ENCODE data around the gene IFRD1. TPM values are rescaled to one million over a fixed set of nuclear protein-coding genes. Genes with fewer than 3 reads are reported as not detected.
A peak's percentile ranks its signal among the peaks of the same experiment; 100 is the strongest.

The IFRD1 gene
- total and polyA plus RNA-seq, 2 donors from 2014 or later, result 24.1 to 31.5 TPM

DNA sequence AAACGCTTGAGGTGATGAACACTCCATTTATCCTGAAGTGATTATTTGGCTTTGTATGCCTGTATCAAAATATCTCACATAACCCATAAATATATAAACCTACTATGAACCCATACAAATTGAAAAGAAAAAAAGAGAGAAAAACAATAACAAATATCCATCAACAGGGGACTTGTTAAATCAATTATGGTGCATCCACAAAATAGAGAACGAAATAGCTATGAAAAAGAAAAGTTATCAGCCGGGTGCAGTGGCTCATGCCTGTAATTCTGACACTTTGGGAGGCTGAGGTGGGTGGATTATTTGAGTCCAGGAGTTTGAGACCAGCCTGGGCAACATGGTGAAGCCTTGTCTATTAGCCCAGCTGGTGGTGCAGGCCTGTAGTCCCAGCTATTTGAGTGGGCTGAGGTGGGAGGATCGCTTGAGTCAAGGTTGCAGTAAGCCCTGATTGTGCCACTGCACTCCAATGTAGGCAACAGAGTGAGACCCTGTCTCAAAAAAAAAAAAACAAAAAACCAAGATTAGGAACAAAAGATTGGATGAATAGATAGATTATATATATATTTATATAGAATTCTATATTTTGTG is 30.6 kb upstream of the IFRD1 start:
- intact Hi-C loops (cut with DNase I), result no loop called here
- H3K9me3 ChIP-seq (ENCODE audit: control insufficient read depth in 2 of 3, insufficient read depth in 1 of 3, low read length in 3 of 3), result no peaks in the 10 kb centered on the region
- no peaks in the 10 kb centered on the region for H3K27me3 ChIP-seq (ENCODE audit: control insufficient read depth, insufficient read depth, low read length)
- H3K36me3 ChIP-seq (ENCODE audit: control insufficient read depth in 2 of 3, insufficient read depth in 3 of 3, low read length in 3 of 3), result no peaks in the 10 kb centered on the region
- no peak for FAIRE-seq
- TF ChIP-seq, protein P1, sequence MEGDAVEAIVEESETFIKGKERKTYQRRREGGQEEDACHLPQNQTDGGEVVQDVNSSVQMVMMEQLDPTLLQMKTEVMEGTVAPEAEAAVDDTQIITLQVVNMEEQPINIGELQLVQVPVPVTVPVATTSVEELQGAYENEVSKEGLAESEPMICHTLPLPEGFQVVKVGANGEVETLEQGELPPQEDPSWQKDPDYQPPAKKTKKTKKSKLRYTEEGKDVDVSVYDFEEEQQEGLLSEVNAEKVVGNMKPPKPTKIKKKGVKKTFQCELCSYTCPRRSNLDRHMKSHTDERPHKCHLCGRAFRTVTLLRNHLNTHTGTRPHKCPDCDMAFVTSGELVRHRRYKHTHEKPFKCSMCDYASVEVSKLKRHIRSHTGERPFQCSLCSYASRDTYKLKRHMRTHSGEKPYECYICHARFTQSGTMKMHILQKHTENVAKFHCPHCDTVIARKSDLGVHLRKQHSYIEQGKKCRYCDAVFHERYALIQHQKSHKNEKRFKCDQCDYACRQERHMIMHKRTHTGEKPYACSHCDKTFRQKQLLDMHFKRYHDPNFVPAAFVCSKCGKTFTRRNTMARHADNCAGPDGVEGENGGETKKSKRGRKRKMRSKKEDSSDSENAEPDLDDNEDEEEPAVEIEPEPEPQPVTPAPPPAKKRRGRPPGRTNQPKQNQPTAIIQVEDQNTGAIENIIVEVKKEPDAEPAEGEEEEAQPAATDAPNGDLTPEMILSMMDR (IDR thresholded peaks at IDR 0.05; ENCODE audit: borderline replicate concordance, extremely low read depth, insufficient read depth), result no peak
- peaks cover 0 to 8% (median 3%) of the 10 kb centered on the region in 3 donors for H3K4me1 ChIP-seq (ENCODE audit: control insufficient read depth in 2 of 3, insufficient read depth in 2 of 3, low read depth in 1 of 3, low read length in 3 of 3)
- no peak overlapping the region for H3K9ac ChIP-seq (ENCODE audit: low read length in 3 of 3)
- H3K4me3 ChIP-seq (ENCODE audit: low read length in 3 of 3), result no peak overlapping the region
- no peak overlapping the region for H3K27ac ChIP-seq (ENCODE audit: low read depth in 2 of 2, low read length in 2 of 2)
- no peak for DNase-seq

DNA sequence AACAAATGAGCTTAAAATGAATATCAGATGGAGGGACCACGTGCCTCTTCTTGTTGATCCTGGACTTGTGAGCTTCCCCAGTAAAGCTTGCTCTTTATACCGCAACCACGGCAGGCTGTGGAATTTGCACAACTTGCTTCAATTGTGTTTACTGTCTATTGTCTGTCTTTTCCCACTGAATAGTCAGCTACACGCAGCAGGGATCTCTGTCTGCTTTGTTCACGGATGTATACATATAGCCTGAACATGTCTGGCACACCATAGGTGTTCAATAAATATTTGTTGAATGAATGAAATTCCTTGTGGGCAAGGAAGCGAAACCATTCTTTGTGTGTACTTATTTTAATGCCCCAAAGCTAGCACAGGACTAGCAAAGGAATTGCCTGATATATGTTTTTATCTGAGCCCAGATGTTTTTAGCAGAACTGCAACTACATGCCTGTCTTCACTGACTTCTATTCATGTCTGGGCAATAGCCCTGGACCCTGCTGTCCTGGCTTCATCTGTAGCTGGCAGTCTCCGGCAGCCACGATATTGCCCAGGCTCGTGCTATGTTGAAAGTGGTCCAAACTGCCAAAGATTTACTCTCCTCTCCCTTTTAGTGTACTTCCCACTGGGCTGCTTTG is 29.9 kb upstream of the IFRD1 start:
- FAIRE-seq, result no peak
- no peaks in the 10 kb centered on the region for H3K9me3 ChIP-seq (ENCODE audit: control insufficient read depth in 2 of 3, insufficient read depth in 1 of 3, low read length in 3 of 3)
- intact Hi-C loops (cut with DNase I), result no loop called here
- no peaks in the 10 kb centered on the region for H3K36me3 ChIP-seq (ENCODE audit: control insufficient read depth in 2 of 3, insufficient read depth in 3 of 3, low read length in 3 of 3)
- DNase-seq, result peak in 2 of 5 donors; percentile 27 to 41
- H3K4me1 ChIP-seq (ENCODE audit: control insufficient read depth in 2 of 3, insufficient read depth in 2 of 3, low read depth in 1 of 3, low read length in 3 of 3), result peaks cover 0 to 8% (median 3%) of the 10 kb centered on the region in 3 donors
- no peak overlapping the region for H3K9ac ChIP-seq (ENCODE audit: low read length in 3 of 3)
- H3K4me3 ChIP-seq (ENCODE audit: low read length in 3 of 3), result no peak overlapping the region
- no peak overlapping the region for H3K27ac ChIP-seq (ENCODE audit: low read depth in 2 of 2, low read length in 2 of 2)
- TF ChIP-seq, protein P1 (IDR thresholded peaks at IDR 0.05; ENCODE audit: borderline replicate concordance, extremely low read depth, insufficient read depth), result no peak
- no peaks in the 10 kb centered on the region for H3K27me3 ChIP-seq (ENCODE audit: control insufficient read depth, insufficient read depth, low read length)

DNA sequence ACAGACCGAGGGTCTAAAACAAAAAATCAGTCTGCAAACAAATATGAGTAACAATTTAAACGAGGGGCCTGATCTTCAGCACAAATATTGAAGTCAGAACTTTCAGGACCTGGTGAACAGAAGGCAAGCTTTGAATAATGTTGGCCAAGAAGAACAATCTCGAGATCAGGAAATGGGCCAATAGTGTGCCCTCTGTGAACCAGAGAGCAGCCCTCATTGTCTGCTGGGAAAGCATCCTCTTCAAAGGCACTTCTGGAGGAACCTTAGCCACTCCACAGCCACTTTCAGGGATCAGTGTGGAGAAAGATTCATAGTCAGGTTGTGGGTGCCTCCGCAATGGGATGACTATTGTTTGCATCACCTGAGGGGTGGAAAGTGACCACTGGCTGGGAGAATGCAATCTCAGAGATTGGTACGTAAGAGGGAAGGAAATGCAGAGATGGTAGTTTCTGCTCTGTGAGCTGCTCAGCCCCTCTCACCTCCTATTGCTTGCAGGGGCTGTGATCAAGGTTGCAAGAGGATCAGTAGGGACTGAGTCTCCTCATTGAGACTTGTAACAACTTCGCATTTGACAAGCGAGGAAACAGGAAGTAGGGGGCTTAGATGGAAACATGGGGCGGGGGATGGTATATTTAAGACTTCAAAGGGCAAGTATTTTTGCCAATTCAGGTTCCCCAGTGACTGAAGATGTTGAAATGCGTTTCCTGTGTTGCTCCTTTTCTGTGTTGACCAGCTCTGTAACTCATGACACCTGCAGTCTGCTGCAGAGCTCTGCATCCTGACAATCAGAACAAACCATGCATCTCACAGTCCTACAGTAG is 28.4 kb upstream of the IFRD1 start:
- H3K9me3 ChIP-seq (ENCODE audit: control insufficient read depth in 2 of 3, insufficient read depth in 1 of 3, low read length in 3 of 3), result no peaks in the 10 kb centered on the region
- H3K9ac ChIP-seq (ENCODE audit: low read length in 3 of 3), result no peak overlapping the region
- TF ChIP-seq, protein P1 (IDR thresholded peaks at IDR 0.05; ENCODE audit: borderline replicate concordance, extremely low read depth, insufficient read depth), result no peak
- no peaks in the 10 kb centered on the region for H3K27me3 ChIP-seq (ENCODE audit: control insufficient read depth, insufficient read depth, low read length)
- DNase-seq (no peak), FAIRE-seq (no peak)
- intact Hi-C loops (cut with DNase I), result no loop called here
- H3K4me3 ChIP-seq (ENCODE audit: low read length in 3 of 3), result no peak overlapping the region
- H3K27ac ChIP-seq (ENCODE audit: low read depth in 2 of 2, low read length in 2 of 2), result peak overlapping the region in 1 of 2 donors; percentile 57
- H3K36me3 ChIP-seq (ENCODE audit: control insufficient read depth in 2 of 3, insufficient read depth in 3 of 3, low read length in 3 of 3), result no peaks in the 10 kb centered on the region
- peaks cover 0 to 8% (median 3%) of the 10 kb centered on the region in 3 donors for H3K4me1 ChIP-seq (ENCODE audit: control insufficient read depth in 2 of 3, insufficient read depth in 2 of 3, low read depth in 1 of 3, low read length in 3 of 3)
